ENCODE data around the gene MS4A15. TPM values are rescaled to one million over a fixed set of nuclear protein-coding genes. Genes with fewer than 3 reads are reported as not detected.
"Not testable (repeated sequence)": the region's sequence is repeated elsewhere in the genome, so short reads cannot be mapped to it uniquely, and the experiment has no call there.

MS4A15 gene
- total RNA-seq, 4 donors from 2014 or later, result not detected

GRCh38 chr11:60748821-60749220 is 7.8 kb upstream of the MS4A15 start:
- no peak overlapping the region for H3K27ac ChIP-seq
- WGBS, 2 donors (ENCODE audit: low coverage in 1 of 2), result 60 to 80% methylated on average over 1 to 3 of the region's 8 CpGs
- no peaks in the 10 kb centered on the region for H3K4me1 ChIP-seq
- ATAC-seq, result no peak
- H3K36me3 ChIP-seq, result no peaks in the 10 kb centered on the region
- peaks cover 37% of the 10 kb centered on the region for H3K27me3 ChIP-seq
- no peaks in the 10 kb centered on the region for H3K9me3 ChIP-seq
- TF ChIP-seq POLR2AphosphoS5 (IDR thresholded peaks at IDR 0.05), result no peak
- no peak for TF ChIP-seq EP300 (IDR thresholded peaks at IDR 0.05)
- TF ChIP-seq CTCF (IDR thresholded peaks at IDR 0.05), result no peak
- TF ChIP-seq POLR2A (IDR thresholded peaks at IDR 0.05), result no peak
- no peak overlapping the region for H3K4me3 ChIP-seq

GRCh38 chr11:60750911-60751310 is 5.8 kb upstream of the MS4A15 start:
- Histone ChIP-seq H3K4me3 (no peak overlapping the region), H3K27me3 (peaks cover 47% of the 10 kb centered on the region), H3K36me3 (no peaks in the 10 kb centered on the region), H3K27ac (no peak overlapping the region), H3K4me1 (no peaks in the 10 kb centered on the region), H3K9me3 (no peaks in the 10 kb centered on the region)
- TF ChIP-seq POLR2A (IDR thresholded peaks at IDR 0.05) (no peak), EP300 (IDR thresholded peaks at IDR 0.05) (no peak), CTCF (IDR thresholded peaks at IDR 0.05) (no peak), POLR2AphosphoS5 (IDR thresholded peaks at IDR 0.05) (no peak)
- ATAC-seq, result no peak
- 55 to 80% methylated on average over 1 of the region's 3 CpGs for WGBS, 2 donors (ENCODE audit: low coverage in 1 of 2)

- Histone ChIP-seq H3K4me3 (no peak overlapping the region), H3K36me3 (no peaks in the 10 kb centered on the region), H3K27ac (no peak overlapping the region), H3K4me1 (no peaks in the 10 kb centered on the region), H3K9me3 (peaks cover 0 to 10% (median 0%) of the 10 kb centered on the region in 3 donors), H3K27me3 (peaks cover 58% of the 10 kb centered on the region)
- 56 to 100% methylated on average over 1 to 4 of the region's 4 CpGs for WGBS, 2 donors (ENCODE audit: low coverage in 1 of 2)
- ATAC-seq, result no peak
- TF ChIP-seq CTCF (IDR thresholded peaks at IDR 0.05) (no peak), EP300 (IDR thresholded peaks at IDR 0.05) (no peak), POLR2AphosphoS5 (IDR thresholded peaks at IDR 0.05) (no peak), POLR2A (IDR thresholded peaks at IDR 0.05) (no peak)
Observed at GRCh38 chr11:60753309-60753708, 3.4 kb upstream of the MS4A15 start.

GRCh38 chr11:60754887-60755286 is 1.8 kb upstream of the MS4A15 start:
- peaks cover 50% of the 10 kb centered on the region for H3K27me3 ChIP-seq
- no peak for ATAC-seq
- TF ChIP-seq CTCF (IDR thresholded peaks at IDR 0.05) (no peak), POLR2AphosphoS5 (IDR thresholded peaks at IDR 0.05) (no peak), EP300 (IDR thresholded peaks at IDR 0.05) (no peak), POLR2A (IDR thresholded peaks at IDR 0.05) (no peak)
- H3K27ac ChIP-seq, result no peak overlapping the region
- no peak overlapping the region for H3K4me3 ChIP-seq
- H3K36me3 ChIP-seq, result no peaks in the 10 kb centered on the region
- peaks cover 0 to 10% (median 0%) of the 10 kb centered on the region in 3 donors for H3K9me3 ChIP-seq
- WGBS, 2 donors (ENCODE audit: low coverage in 1 of 2), result 82 to 100% methylated on average over 2 to 5 of the region's 6 CpGs
- H3K4me1 ChIP-seq, result no peaks in the 10 kb centered on the region

- TF ChIP-seq POLR2A (IDR thresholded peaks at IDR 0.05), result no peak
- no peak for TF ChIP-seq POLR2AphosphoS5 (IDR thresholded peaks at IDR 0.05)
- no peak for TF ChIP-seq CTCF (IDR thresholded peaks at IDR 0.05)
- no peak for TF ChIP-seq EP300 (IDR thresholded peaks at IDR 0.05)
- no peak overlapping the region for H3K27ac ChIP-seq
- peaks cover 27% of the 10 kb centered on the region for H3K27me3 ChIP-seq
- ATAC-seq, result no peak
- WGBS, 2 donors (ENCODE audit: low coverage in 1 of 2), result 81 to 97% methylated on average over 7 to 13 of the region's 19 CpGs
- peaks cover 0 to 10% (median 0%) of the 10 kb centered on the region in 3 donors for H3K9me3 ChIP-seq
- H3K4me1 ChIP-seq, result no peaks in the 10 kb centered on the region
- H3K4me3 ChIP-seq, result no peak overlapping the region
- H3K36me3 ChIP-seq, result no peaks in the 10 kb centered on the region
Observed at GRCh38 chr11:60757231-60757800, 649 bp downstream of the MS4A15 start.

- H3K4me3 ChIP-seq, H3K27ac ChIP-seq, H3K36me3 ChIP-seq, ATAC-seq, H3K4me1 ChIP-seq, H3K9me3 ChIP-seq: not testable (repeated sequence)
- peaks cover 29% of the 10 kb centered on the region for H3K27me3 ChIP-seq
- WGBS, 2 donors (ENCODE audit: low coverage in 1 of 2), result 79 to 90% methylated on average over 4 of the region's 4 CpGs
Observed at GRCh38 chr11:60758671-60759070, 2.0 kb downstream of the MS4A15 start.

- not testable (repeated sequence) for ATAC-seq, H3K36me3 ChIP-seq, H3K9me3 ChIP-seq, H3K4me1 ChIP-seq, H3K4me3 ChIP-seq, H3K27ac ChIP-seq
- WGBS, 2 donors (ENCODE audit: low coverage in 1 of 2), result 70 to 82% methylated on average over 14 to 18 of the region's 22 CpGs
- peaks cover 35% of the 10 kb centered on the region for H3K27me3 ChIP-seq
Observed at GRCh38 chr11:60759438-60760225, 3.0 kb downstream of the MS4A15 start.

Data from gastroesophageal sphincter (tissue), 4 donors.